Measurements from ENCODE around the gene TSKU.

The TSKU gene

GRCh38 chr11:76834151-76834550 is 51.0 kb downstream of the TSKU start:
- Histone ChIP-seq H3K79me2 (ENCODE audit: insufficient read depth, low read length) (no peaks in the 10 kb centered on the region), H2AFZ (ENCODE audit: low read length) (no peak overlapping the region), H3K4me3 (ENCODE audit: low read length, poor library complexity, severe bottlenecking) (no peak overlapping the region), H3K9me2 (replicated peaks; ENCODE audit: low read depth, low read length) (no peaks in the 10 kb centered on the region), H3F3A (ENCODE audit: low read depth) (no peaks in the 10 kb centered on the region), H3K9me3 (ENCODE audit: insufficient read depth, low read depth, low read length) (no peaks in the 10 kb centered on the region), H3K36me3 (ENCODE audit: insufficient read depth, low read length) (no peaks in the 10 kb centered on the region), H4K20me1 (ENCODE audit: insufficient read depth, low read length, poor library complexity, severe bottlenecking) (no peaks in the 10 kb centered on the region), H3K4me2 (ENCODE audit: low read depth, low read length, poor library complexity, severe bottlenecking) (no peak overlapping the region), H3K9ac (ENCODE audit: low read depth, low read length, poor library complexity, severe bottlenecking) (no peak overlapping the region), H3K4me1 (ENCODE audit: insufficient read depth, low read length, poor library complexity, severe bottlenecking) (no peaks in the 10 kb centered on the region), H3K27me3 (ENCODE audit: insufficient read depth, low read length, poor library complexity, severe bottlenecking) (no peaks in the 10 kb centered on the region)
- TF ChIP-seq EZH2phosphoT487 (IDR thresholded peaks at IDR 0.05; ENCODE audit: borderline replicate concordance) = no peak
- TF ChIP-seq, protein P1, sequence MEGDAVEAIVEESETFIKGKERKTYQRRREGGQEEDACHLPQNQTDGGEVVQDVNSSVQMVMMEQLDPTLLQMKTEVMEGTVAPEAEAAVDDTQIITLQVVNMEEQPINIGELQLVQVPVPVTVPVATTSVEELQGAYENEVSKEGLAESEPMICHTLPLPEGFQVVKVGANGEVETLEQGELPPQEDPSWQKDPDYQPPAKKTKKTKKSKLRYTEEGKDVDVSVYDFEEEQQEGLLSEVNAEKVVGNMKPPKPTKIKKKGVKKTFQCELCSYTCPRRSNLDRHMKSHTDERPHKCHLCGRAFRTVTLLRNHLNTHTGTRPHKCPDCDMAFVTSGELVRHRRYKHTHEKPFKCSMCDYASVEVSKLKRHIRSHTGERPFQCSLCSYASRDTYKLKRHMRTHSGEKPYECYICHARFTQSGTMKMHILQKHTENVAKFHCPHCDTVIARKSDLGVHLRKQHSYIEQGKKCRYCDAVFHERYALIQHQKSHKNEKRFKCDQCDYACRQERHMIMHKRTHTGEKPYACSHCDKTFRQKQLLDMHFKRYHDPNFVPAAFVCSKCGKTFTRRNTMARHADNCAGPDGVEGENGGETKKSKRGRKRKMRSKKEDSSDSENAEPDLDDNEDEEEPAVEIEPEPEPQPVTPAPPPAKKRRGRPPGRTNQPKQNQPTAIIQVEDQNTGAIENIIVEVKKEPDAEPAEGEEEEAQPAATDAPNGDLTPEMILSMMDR (conservative IDR thresholded peaks at IDR 0.05; ENCODE audit: low read length) = no peak

DNA sequence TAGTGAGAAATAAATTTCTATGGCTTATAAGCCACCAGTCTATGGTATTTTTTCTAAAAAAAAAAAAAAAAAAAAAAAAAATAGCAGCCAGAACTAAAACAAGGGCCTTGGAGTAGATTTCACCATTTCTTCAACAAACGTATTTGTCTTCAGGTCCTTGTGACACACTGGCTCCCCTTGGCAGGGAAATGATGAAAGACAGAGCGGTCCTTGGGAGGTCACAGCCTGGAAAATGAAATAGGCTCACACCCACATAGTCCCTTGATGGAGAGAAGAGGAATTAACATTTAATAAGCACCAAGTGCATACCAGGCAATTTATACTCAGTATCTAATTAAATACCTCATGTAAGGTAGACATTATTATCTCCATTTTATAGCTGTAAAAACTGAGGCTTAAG is 51.9 kb downstream of the TSKU start:
- H3K4me1 ChIP-seq (ENCODE audit: insufficient read depth, low read length, poor library complexity, severe bottlenecking) = no peaks in the 10 kb centered on the region
- no peaks in the 10 kb centered on the region for H3K9me3 ChIP-seq (ENCODE audit: insufficient read depth, low read depth, low read length)
- no peaks in the 10 kb centered on the region for H3K9me2 ChIP-seq (replicated peaks; ENCODE audit: low read depth, low read length)
- no peaks in the 10 kb centered on the region for H3K36me3 ChIP-seq (ENCODE audit: insufficient read depth, low read length)
- no peak overlapping the region for H3K9ac ChIP-seq (ENCODE audit: low read depth, low read length, poor library complexity, severe bottlenecking)
- H2AFZ ChIP-seq (ENCODE audit: low read length) = no peak overlapping the region
- no peak overlapping the region for H3K4me2 ChIP-seq (ENCODE audit: low read depth, low read length, poor library complexity, severe bottlenecking)
- H3K4me3 ChIP-seq (ENCODE audit: low read length, poor library complexity, severe bottlenecking) = no peak overlapping the region
- H3F3A ChIP-seq (ENCODE audit: low read depth) = no peaks in the 10 kb centered on the region
- no peaks in the 10 kb centered on the region for H4K20me1 ChIP-seq (ENCODE audit: insufficient read depth, low read length, poor library complexity, severe bottlenecking)
- no peaks in the 10 kb centered on the region for H3K27me3 ChIP-seq (ENCODE audit: insufficient read depth, low read length, poor library complexity, severe bottlenecking)
- H3K79me2 ChIP-seq (ENCODE audit: insufficient read depth, low read length) = no peaks in the 10 kb centered on the region
- TF ChIP-seq, protein P1 (conservative IDR thresholded peaks at IDR 0.05; ENCODE audit: low read length) = no peak
- TF ChIP-seq EZH2phosphoT487 (IDR thresholded peaks at IDR 0.05; ENCODE audit: borderline replicate concordance) = no peak

GRCh38 chr11:76835928-76836612 is 52.9 kb downstream of the TSKU start:
- Histone ChIP-seq H3K4me2 (ENCODE audit: low read depth, low read length, poor library complexity, severe bottlenecking) (no peak overlapping the region), H3K36me3 (ENCODE audit: insufficient read depth, low read length) (no peaks in the 10 kb centered on the region), H3F3A (ENCODE audit: low read depth) (no peaks in the 10 kb centered on the region), H4K20me1 (ENCODE audit: insufficient read depth, low read length, poor library complexity, severe bottlenecking) (no peaks in the 10 kb centered on the region), H3K9me2 (replicated peaks; ENCODE audit: low read depth, low read length) (no peaks in the 10 kb centered on the region), H3K4me1 (ENCODE audit: insufficient read depth, low read length, poor library complexity, severe bottlenecking) (no peaks in the 10 kb centered on the region), H3K9me3 (ENCODE audit: insufficient read depth, low read depth, low read length) (no peaks in the 10 kb centered on the region), H3K27me3 (ENCODE audit: insufficient read depth, low read length, poor library complexity, severe bottlenecking) (no peaks in the 10 kb centered on the region), H3K9ac (ENCODE audit: low read depth, low read length, poor library complexity, severe bottlenecking) (no peak overlapping the region), H3K79me2 (ENCODE audit: insufficient read depth, low read length) (no peaks in the 10 kb centered on the region), H2AFZ (ENCODE audit: low read length) (no peak overlapping the region), H3K4me3 (ENCODE audit: low read length, poor library complexity, severe bottlenecking) (no peak overlapping the region)
- TF ChIP-seq, protein P1 (conservative IDR thresholded peaks at IDR 0.05; ENCODE audit: low read length) = no peak
- no peak for TF ChIP-seq EZH2phosphoT487 (IDR thresholded peaks at IDR 0.05; ENCODE audit: borderline replicate concordance)

All from Loucy (cell line).